Kidney epithelial cell (primary cell): ENCODE measurements around the gene TMEM87B. TPM values are rescaled to one million over a fixed set of nuclear protein-coding genes. Genes with fewer than 3 reads are reported as not detected.

Source experiments
- DNase-seq: peaks from one replicate; pipeline ENCODE4 v3.0.0-alpha.2; 2010; ENCODE audit warnings: low read depth
- H3K27me3 ChIP-seq: 2 replicates; pipeline ENCODE4 v1.6.0; 2011; ENCODE audit warnings: low read length; ENCODE audit not compliant: control insufficient read depth, insufficient read depth
- H3K36me3 ChIP-seq: 2 replicates; pipeline ENCODE4 v1.5.1; 2011; ENCODE audit warnings: low read length; ENCODE audit not compliant: control insufficient read depth, insufficient read depth
- H3K4me3 ChIP-seq: 2 replicates; pipeline ENCODE4 v1.5.1; 2011; ENCODE audit warnings: low read depth, mild to moderate bottlenecking, control low read depth, low read length
- CTCF ChIP-seq: IDR thresholded peaks from 2 replicates; pipeline ENCODE4 v1.5.1; 2011; ENCODE audit warnings: mild to moderate bottlenecking, moderate library complexity, low read length, control low read depth, inconsistent platforms; ENCODE audit not compliant: insufficient read depth, poor library complexity, severe bottlenecking
- total RNA-seq: library from RNA; depleted of rRNA; stranded (reverse); fragments of >200 nt; gene quantifications from 2 replicates; pipeline ENCODE4 v1.2.3, GENCODE V29; 2015

Gene TMEM87B
- total RNA-seq, 1 donor from 2014 or later, result 24.5 TPM

GRCh38 chr2:112077814-112078213, 22.7 kb downstream of the TMEM87B start:
- DNase-seq, result no peak
- peaks cover 3% of the 10 kb centered on the region for H3K36me3 ChIP-seq

GRCh38 chr2:112081262-112081661, 26.2 kb downstream of the TMEM87B start:
- Histone ChIP-seq H3K4me3 (no peak overlapping the region), H3K27me3 (no peaks in the 10 kb centered on the region), H3K36me3 (peaks cover 3% of the 10 kb centered on the region)
- no peak for TF ChIP-seq CTCF
- no peak for DNase-seq

More at GRCh38 chr2:112077814-112078213, 22.7 kb downstream of the TMEM87B start:
- TF ChIP-seq CTCF, result no peak
- Histone ChIP-seq H3K4me3 (no peak overlapping the region), H3K27me3 (no peaks in the 10 kb centered on the region)

GRCh38 chr2:112084689-112085374, 29.8 kb downstream of the TMEM87B start:
- Histone ChIP-seq H3K4me3 (no peak overlapping the region), H3K27me3 (no peaks in the 10 kb centered on the region), H3K36me3 (peaks cover 2% of the 10 kb centered on the region)
- TF ChIP-seq CTCF, result no peak
- DNase-seq, result no peak

GRCh38 chr2:112085375-112085730, 30.3 kb downstream of the TMEM87B start:
- DNase-seq, result no peak
- TF ChIP-seq CTCF, result no peak
- Histone ChIP-seq H3K27me3 (no peaks in the 10 kb centered on the region), H3K36me3 (peaks cover 2% of the 10 kb centered on the region), H3K4me3 (no peak overlapping the region)

GRCh38 chr2:112085916-112086669, 31.0 kb downstream of the TMEM87B start:
- no peak overlapping the region for H3K4me3 ChIP-seq
- TF ChIP-seq CTCF, result no peak
- no peaks in the 10 kb centered on the region for H3K27me3 ChIP-seq
- peaks cover 2% of the 10 kb centered on the region for H3K36me3 ChIP-seq
- DNase-seq, result no peak
